ENCODE measurements around the gene TET3. TPM values are rescaled to one million over a fixed set of nuclear protein-coding genes. Genes with fewer than 3 reads are reported as not detected.

The TET3 gene
- total and polyA plus RNA-seq, 2 experiments from 2014 or later: 3.6 to 14.5 TPM

DNA sequence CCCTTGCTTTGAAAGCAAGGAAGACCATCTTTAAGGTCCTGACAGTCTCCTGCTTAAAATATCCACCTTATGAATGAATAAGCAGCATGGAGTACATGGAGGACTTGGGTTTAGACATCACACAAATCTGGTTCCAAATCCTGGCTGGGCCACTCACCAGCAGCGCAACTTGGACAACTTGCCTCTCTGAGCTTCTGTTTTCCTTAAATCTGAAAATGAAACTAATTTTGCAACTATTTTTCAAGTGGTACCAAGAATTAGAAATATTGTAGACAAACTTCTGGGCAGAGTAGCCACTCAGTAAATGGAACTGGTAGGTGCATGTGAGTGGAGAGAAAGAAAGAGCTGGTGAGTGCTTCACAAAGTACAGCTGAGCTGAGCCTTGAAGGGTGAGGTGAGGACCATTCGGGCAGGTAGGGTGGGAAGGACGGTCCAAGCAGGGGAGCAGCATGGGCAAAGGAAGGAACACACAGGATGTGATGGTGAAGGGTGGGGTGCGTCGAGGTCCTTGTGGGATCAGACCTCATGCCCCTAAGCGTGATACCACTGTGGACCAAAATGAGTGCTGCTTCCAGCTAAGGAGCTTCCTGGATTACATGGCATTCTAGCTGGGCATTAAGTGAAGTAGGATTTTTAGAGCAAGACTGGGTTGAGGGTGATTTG lies 14.4 kb upstream of the TET3 start:
- H2AFZ ChIP-seq: no peak overlapping the region
- no peaks in the 10 kb centered on the region for H3K27me3 ChIP-seq
- no peaks in the 10 kb centered on the region for H3K9me3 ChIP-seq (ENCODE audit: low read depth)
- no peaks in the 10 kb centered on the region for H3K36me3 ChIP-seq (replicated peaks; ENCODE audit: insufficient read depth, low read depth)
- TF ChIP-seq EZH2 (IDR thresholded peaks at IDR 0.05; ENCODE audit: borderline replicate concordance): no peak
- TF ChIP-seq, protein P1, sequence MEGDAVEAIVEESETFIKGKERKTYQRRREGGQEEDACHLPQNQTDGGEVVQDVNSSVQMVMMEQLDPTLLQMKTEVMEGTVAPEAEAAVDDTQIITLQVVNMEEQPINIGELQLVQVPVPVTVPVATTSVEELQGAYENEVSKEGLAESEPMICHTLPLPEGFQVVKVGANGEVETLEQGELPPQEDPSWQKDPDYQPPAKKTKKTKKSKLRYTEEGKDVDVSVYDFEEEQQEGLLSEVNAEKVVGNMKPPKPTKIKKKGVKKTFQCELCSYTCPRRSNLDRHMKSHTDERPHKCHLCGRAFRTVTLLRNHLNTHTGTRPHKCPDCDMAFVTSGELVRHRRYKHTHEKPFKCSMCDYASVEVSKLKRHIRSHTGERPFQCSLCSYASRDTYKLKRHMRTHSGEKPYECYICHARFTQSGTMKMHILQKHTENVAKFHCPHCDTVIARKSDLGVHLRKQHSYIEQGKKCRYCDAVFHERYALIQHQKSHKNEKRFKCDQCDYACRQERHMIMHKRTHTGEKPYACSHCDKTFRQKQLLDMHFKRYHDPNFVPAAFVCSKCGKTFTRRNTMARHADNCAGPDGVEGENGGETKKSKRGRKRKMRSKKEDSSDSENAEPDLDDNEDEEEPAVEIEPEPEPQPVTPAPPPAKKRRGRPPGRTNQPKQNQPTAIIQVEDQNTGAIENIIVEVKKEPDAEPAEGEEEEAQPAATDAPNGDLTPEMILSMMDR (IDR thresholded peaks at IDR 0.05; ENCODE audit: poor library complexity): no peak
- no peak for TF ChIP-seq EZH2phosphoT487 (IDR thresholded peaks at IDR 0.05; ENCODE audit: low read depth, severe bottlenecking, unreplicated experiment)
- H4K20me1 ChIP-seq (ENCODE audit: insufficient read depth, poor library complexity, severe bottlenecking): no peaks in the 10 kb centered on the region
- H3K79me2 ChIP-seq: no peaks in the 10 kb centered on the region
- no peaks in the 10 kb centered on the region for H3K4me1 ChIP-seq (ENCODE audit: insufficient read depth)
- no peaks in the 10 kb centered on the region for H3K9me2 ChIP-seq (replicated peaks; ENCODE audit: insufficient read depth)
- H3K27ac ChIP-seq: no peak overlapping the region
- WGBS (ENCODE audit: low lambda C conversion rate, missing lambda C conversion rate): 98% methylated on average over 6 of the region's 6 CpGs
- DNase-seq (ENCODE audit: low spot score): no peak
- no peak overlapping the region for H3K4me2 ChIP-seq
- no peak overlapping the region for H3K4me3 ChIP-seq

GRCh38 chr2:73970850-73971471 lies 13.7 kb upstream of the TET3 start:
- Histone ChIP-seq H3K79me2 (no peaks in the 10 kb centered on the region), H3K4me1 (ENCODE audit: insufficient read depth) (no peaks in the 10 kb centered on the region), H3K9me2 (replicated peaks; ENCODE audit: insufficient read depth) (no peaks in the 10 kb centered on the region), H2AFZ (no peak overlapping the region), H3K4me2 (no peak overlapping the region), H4K20me1 (ENCODE audit: insufficient read depth, poor library complexity, severe bottlenecking) (no peaks in the 10 kb centered on the region), H3K27ac (no peak overlapping the region), H3K27me3 (no peaks in the 10 kb centered on the region), H3K9me3 (ENCODE audit: low read depth) (no peaks in the 10 kb centered on the region), H3K4me3 (no peak overlapping the region), H3K36me3 (replicated peaks; ENCODE audit: insufficient read depth, low read depth) (no peaks in the 10 kb centered on the region)
- TF ChIP-seq EZH2 (IDR thresholded peaks at IDR 0.05; ENCODE audit: borderline replicate concordance) (no peak), EZH2phosphoT487 (IDR thresholded peaks at IDR 0.05; ENCODE audit: low read depth, severe bottlenecking, unreplicated experiment) (no peak)
- TF ChIP-seq, protein P1 (IDR thresholded peaks at IDR 0.05; ENCODE audit: poor library complexity): no peak
- no peak for DNase-seq (ENCODE audit: low spot score)
- WGBS (ENCODE audit: low lambda C conversion rate, missing lambda C conversion rate): 80% methylated on average over 7 of the region's 7 CpGs

DNA sequence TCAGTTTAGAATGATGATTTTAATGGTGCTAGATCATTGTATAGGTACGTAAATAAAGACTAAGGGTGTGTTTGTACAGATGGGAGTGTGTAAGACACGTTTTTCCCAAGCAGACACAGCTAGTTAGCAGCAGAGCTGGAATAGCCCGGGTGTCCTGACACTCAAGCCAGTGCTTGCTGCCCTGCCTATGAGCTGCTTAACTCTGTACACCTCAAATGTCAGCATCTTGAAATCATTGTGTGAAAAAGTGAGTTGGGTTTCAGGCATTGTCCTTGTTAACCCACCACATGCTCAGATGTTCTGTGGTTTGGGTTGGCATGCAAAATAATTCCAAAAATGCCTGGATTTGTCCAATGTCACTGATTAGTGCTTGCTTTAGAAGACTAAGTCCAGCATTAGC lies 13.0 kb upstream of the TET3 start:
- H3K4me1 ChIP-seq (ENCODE audit: insufficient read depth): no peaks in the 10 kb centered on the region
- WGBS (ENCODE audit: low lambda C conversion rate, missing lambda C conversion rate): 69% methylated on average over 3 of the region's 3 CpGs
- TF ChIP-seq EZH2phosphoT487 (IDR thresholded peaks at IDR 0.05; ENCODE audit: low read depth, severe bottlenecking, unreplicated experiment) (no peak), EZH2 (IDR thresholded peaks at IDR 0.05; ENCODE audit: borderline replicate concordance) (no peak)
- TF ChIP-seq, protein P1 (IDR thresholded peaks at IDR 0.05; ENCODE audit: poor library complexity): no peak

More for the DNA sequence above, 13.0 kb upstream of the TET3 start:
- Histone ChIP-seq H3K4me3 (no peak overlapping the region), H3K36me3 (replicated peaks; ENCODE audit: insufficient read depth, low read depth) (no peaks in the 10 kb centered on the region), H3K9me2 (replicated peaks; ENCODE audit: insufficient read depth) (no peaks in the 10 kb centered on the region), H3K79me2 (no peaks in the 10 kb centered on the region), H2AFZ (no peak overlapping the region), H3K9me3 (ENCODE audit: low read depth) (no peaks in the 10 kb centered on the region), H3K27me3 (no peaks in the 10 kb centered on the region), H4K20me1 (ENCODE audit: insufficient read depth, poor library complexity, severe bottlenecking) (no peaks in the 10 kb centered on the region), H3K4me2 (no peak overlapping the region), H3K27ac (no peak overlapping the region)
- DNase-seq (ENCODE audit: low spot score): no peak
